ENCODE data around the gene NDUFV3. TPM values are rescaled to one million over a fixed set of nuclear protein-coding genes. Genes with fewer than 3 reads are reported as not detected.
"Not testable (repeated sequence)": the region's sequence is repeated elsewhere in the genome, so short reads cannot be mapped to it uniquely, and the experiment has no call there.

Gene NDUFV3
- total and polyA plus RNA-seq, 2 donors (not counting 1 experiment from before 2014, with no cell fraction given), result 37.7 to 38.2 TPM

DNA sequence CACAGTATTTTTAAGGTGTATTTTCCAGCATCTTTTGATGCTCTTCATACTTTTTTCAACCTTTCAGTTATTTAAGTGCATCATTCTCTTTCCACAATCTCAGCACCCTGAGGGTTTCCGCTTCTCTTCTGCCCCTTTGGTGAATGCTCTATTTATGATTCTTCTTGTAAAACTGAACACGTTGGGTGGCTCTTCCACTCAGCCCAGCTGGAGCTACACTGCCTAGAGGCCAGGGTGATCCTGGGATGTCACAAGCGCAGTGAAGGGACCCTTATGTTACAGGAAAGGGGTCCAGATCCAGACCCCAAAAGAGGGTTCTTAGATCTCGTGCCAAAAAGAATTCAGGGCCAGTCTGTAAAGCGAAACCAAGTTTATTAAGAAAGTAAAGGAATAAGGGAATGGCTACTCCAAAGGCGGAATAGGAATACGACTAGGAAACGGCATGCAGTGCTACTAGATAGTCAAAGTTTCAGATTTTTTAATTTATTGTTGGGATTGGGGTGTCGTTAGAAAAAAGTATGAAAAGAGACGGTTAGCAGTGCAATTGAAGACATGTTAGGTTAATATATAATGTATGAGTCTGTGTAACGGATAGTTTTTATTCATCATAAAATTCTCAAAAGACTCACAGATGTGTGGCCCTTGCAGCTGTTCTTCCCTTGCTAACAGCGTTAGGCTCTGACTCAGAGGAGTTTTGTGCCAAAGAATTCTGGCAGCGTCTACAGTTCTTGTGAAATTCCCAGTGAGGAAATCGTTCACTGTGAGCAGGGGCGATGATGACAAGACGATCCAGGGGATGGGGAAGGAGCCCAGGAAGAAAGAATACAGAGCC is 46.7 kb downstream of the NDUFV3 start:
- TF ChIP-seq, protein P1, sequence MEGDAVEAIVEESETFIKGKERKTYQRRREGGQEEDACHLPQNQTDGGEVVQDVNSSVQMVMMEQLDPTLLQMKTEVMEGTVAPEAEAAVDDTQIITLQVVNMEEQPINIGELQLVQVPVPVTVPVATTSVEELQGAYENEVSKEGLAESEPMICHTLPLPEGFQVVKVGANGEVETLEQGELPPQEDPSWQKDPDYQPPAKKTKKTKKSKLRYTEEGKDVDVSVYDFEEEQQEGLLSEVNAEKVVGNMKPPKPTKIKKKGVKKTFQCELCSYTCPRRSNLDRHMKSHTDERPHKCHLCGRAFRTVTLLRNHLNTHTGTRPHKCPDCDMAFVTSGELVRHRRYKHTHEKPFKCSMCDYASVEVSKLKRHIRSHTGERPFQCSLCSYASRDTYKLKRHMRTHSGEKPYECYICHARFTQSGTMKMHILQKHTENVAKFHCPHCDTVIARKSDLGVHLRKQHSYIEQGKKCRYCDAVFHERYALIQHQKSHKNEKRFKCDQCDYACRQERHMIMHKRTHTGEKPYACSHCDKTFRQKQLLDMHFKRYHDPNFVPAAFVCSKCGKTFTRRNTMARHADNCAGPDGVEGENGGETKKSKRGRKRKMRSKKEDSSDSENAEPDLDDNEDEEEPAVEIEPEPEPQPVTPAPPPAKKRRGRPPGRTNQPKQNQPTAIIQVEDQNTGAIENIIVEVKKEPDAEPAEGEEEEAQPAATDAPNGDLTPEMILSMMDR (conservative IDR thresholded peaks at IDR 0.05 in 1 of 2, IDR thresholded peaks at IDR 0.05 in 1 of 2; ENCODE audit: low read depth in 1 of 2, low read length in 2 of 2), result no peak
- no peak for TF ChIP-seq EZH2 (IDR thresholded peaks at IDR 0.05; ENCODE audit: low read length, missing control alignments)
- no peaks in the 10 kb centered on the region for H4K20me1 ChIP-seq (ENCODE audit: control insufficient read depth, extremely low read depth, insufficient read depth, low read length)
- peak overlapping the region; percentile 24 to 57 (median 41) for H3K4me3 ChIP-seq (replicated peaks in 1 of 4; ENCODE audit: control extremely low read depth in 1 of 4, insufficient read depth in 1 of 4, low read depth in 3 of 4, low read length in 4 of 4)
- H3K9me3 ChIP-seq (ENCODE audit: control insufficient read depth, insufficient read depth, low read depth, low read length), result no peaks in the 10 kb centered on the region
- peak overlapping the region; percentile 72 for H3K27ac ChIP-seq (ENCODE audit: insufficient read depth, low read length)
- H3K79me2 ChIP-seq (ENCODE audit: control insufficient read depth, insufficient read depth, low read length), result no peaks in the 10 kb centered on the region
- peaks cover 3% of the 10 kb centered on the region for H3K4me1 ChIP-seq (ENCODE audit: control insufficient read depth, extremely low read depth, insufficient read depth, low read length)
- peak overlapping the region; percentile 72 for H2AFZ ChIP-seq (ENCODE audit: low read length)
- DNase-seq (ENCODE audit: low read depth in 2 of 2), result peak; percentile 96 to 99
- H3K27me3 ChIP-seq (ENCODE audit: control insufficient read depth, insufficient read depth, low read length), result no peaks in the 10 kb centered on the region
- peak overlapping the region; percentile 21 for H3K9ac ChIP-seq (ENCODE audit: insufficient read depth, low read length)
- peak overlapping the region; percentile 92 for H3K4me2 ChIP-seq (ENCODE audit: extremely low read depth, insufficient read depth, low read length)
- H3K36me3 ChIP-seq (ENCODE audit: control insufficient read depth, insufficient read depth, low read length), result no peaks in the 10 kb centered on the region

DNA sequence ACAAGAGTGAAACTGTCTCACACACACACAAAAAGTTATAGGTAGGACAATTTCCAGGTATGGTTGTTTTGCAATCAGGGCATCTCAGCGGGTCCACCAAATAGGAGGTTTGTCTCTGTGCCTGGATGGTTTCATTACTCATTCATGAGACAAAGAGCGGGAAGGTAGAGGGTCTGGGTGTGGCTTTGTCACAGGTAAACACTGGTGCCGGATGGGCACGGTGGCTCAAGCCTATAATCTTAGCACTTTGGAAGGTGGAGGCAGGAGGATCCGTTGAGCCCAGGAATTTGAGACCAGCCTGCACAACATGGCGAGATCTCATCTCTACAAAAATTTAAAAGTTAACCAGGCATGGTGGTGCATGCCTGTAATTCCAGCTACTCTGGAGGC is 48.6 kb downstream of the NDUFV3 start:
- Histone ChIP-seq H3K4me1 (ENCODE audit: control insufficient read depth, extremely low read depth, insufficient read depth, low read length) (peaks cover 3% of the 10 kb centered on the region), H3K36me3 (ENCODE audit: control insufficient read depth, insufficient read depth, low read length) (no peaks in the 10 kb centered on the region), H3K27ac (ENCODE audit: insufficient read depth, low read length) (no peak overlapping the region), H3K79me2 (ENCODE audit: control insufficient read depth, insufficient read depth, low read length) (no peaks in the 10 kb centered on the region), H4K20me1 (ENCODE audit: control insufficient read depth, extremely low read depth, insufficient read depth, low read length) (no peaks in the 10 kb centered on the region), H2AFZ (ENCODE audit: low read length) (no peak overlapping the region), H3K4me2 (ENCODE audit: extremely low read depth, insufficient read depth, low read length) (no peak overlapping the region), H3K27me3 (ENCODE audit: control insufficient read depth, insufficient read depth, low read length) (no peaks in the 10 kb centered on the region), H3K9me3 (ENCODE audit: control insufficient read depth, insufficient read depth, low read depth, low read length) (no peaks in the 10 kb centered on the region), H3K4me3 (replicated peaks in 1 of 4; ENCODE audit: control extremely low read depth in 1 of 4, insufficient read depth in 1 of 4, low read depth in 3 of 4, low read length in 4 of 4) (no peak overlapping the region), H3K9ac (ENCODE audit: insufficient read depth, low read length) (no peak overlapping the region)
- DNase-seq (ENCODE audit: low read depth in 2 of 2), result no peak
- TF ChIP-seq, protein P1 (conservative IDR thresholded peaks at IDR 0.05 in 1 of 2, IDR thresholded peaks at IDR 0.05 in 1 of 2; ENCODE audit: low read depth in 1 of 2, low read length in 2 of 2), result no peak

DNA sequence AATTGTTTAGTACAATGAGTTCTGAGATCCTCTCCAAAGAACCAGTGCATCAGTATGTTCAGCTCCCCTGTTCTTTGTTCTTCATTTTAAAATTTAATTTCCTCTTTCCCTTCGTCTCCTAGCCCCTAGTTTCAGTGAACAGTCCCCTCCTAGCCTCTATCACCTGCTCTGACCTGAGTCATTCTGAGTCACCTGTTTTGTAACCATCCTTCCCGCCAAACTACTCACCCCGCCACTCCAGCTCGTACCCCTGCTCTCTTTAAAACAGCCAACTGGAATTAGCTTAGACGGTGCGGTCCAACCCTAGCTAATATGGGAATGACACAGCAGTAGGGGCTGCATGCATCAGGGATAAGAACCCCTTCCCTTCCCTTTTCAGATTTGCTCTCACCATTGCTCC is 49.1 kb downstream of the NDUFV3 start:
- no peaks in the 10 kb centered on the region for H3K9me3 ChIP-seq (ENCODE audit: control insufficient read depth, insufficient read depth, low read depth, low read length)
- no peak overlapping the region for H3K9ac ChIP-seq (ENCODE audit: insufficient read depth, low read length)
- DNase-seq (ENCODE audit: low read depth in 2 of 2), result no peak
- peaks cover 3% of the 10 kb centered on the region for H3K4me1 ChIP-seq (ENCODE audit: control insufficient read depth, extremely low read depth, insufficient read depth, low read length)
- H3K4me3 ChIP-seq (replicated peaks in 1 of 4; ENCODE audit: control extremely low read depth in 1 of 4, insufficient read depth in 1 of 4, low read depth in 3 of 4, low read length in 4 of 4), result no peak overlapping the region
- no peak overlapping the region for H3K27ac ChIP-seq (ENCODE audit: insufficient read depth, low read length)
- H2AFZ ChIP-seq (ENCODE audit: low read length), result no peak overlapping the region
- TF ChIP-seq, protein P1 (conservative IDR thresholded peaks at IDR 0.05 in 1 of 2, IDR thresholded peaks at IDR 0.05 in 1 of 2; ENCODE audit: low read depth in 1 of 2, low read length in 2 of 2), result no peak
- TF ChIP-seq EZH2 (IDR thresholded peaks at IDR 0.05; ENCODE audit: low read length, missing control alignments), result no peak
- H4K20me1 ChIP-seq (ENCODE audit: control insufficient read depth, extremely low read depth, insufficient read depth, low read length), result no peaks in the 10 kb centered on the region
- H3K36me3 ChIP-seq (ENCODE audit: control insufficient read depth, insufficient read depth, low read length), result no peaks in the 10 kb centered on the region
- H3K27me3 ChIP-seq (ENCODE audit: control insufficient read depth, insufficient read depth, low read length), result no peaks in the 10 kb centered on the region
- no peaks in the 10 kb centered on the region for H3K79me2 ChIP-seq (ENCODE audit: control insufficient read depth, insufficient read depth, low read length)
- H3K4me2 ChIP-seq (ENCODE audit: extremely low read depth, insufficient read depth, low read length), result no peak overlapping the region

DNA sequence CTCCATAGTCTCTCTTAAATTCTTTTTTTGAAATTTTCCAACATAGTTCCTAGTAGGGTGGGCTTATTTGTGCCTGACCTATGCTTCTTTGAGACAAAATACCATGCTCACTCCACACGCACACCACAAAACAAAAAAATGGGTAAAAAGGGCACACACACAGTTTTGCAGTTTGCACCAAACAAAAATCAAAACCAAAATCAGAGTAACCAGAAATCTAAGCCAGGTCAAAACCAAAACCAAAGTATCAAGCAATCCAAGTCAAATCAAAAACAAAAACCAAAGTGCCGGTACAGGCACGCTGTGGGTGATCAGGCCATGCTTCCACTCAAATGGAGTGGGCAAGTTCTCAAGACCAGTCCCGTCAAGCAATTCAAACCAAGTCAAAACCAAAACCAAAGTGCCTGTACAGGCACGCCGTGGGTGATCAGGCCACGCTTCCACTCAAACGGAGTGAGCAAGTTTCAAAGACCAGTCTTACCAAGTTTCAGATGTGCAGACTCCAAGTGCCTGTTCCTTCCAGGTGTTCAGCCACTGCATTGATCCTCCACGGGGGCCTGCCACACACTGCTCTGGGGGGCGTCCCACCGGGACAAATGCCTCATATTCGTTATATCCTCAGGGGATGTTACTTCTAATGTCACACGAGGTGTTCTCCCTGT is 56.1 kb downstream of the NDUFV3 start:
- H2AFZ ChIP-seq (ENCODE audit: low read length); H3K79me2 ChIP-seq (ENCODE audit: control insufficient read depth, insufficient read depth, low read length); DNase-seq (ENCODE audit: low read depth in 2 of 2); H3K4me1 ChIP-seq (ENCODE audit: control insufficient read depth, extremely low read depth, insufficient read depth, low read length); H3K4me2 ChIP-seq (ENCODE audit: extremely low read depth, insufficient read depth, low read length); H3K27me3 ChIP-seq (ENCODE audit: control insufficient read depth, insufficient read depth, low read length); H3K27ac ChIP-seq (ENCODE audit: insufficient read depth, low read length); H4K20me1 ChIP-seq (ENCODE audit: control insufficient read depth, extremely low read depth, insufficient read depth, low read length); H3K9me3 ChIP-seq (ENCODE audit: control insufficient read depth, insufficient read depth, low read depth, low read length); H3K4me3 ChIP-seq (replicated peaks in 1 of 4; ENCODE audit: control extremely low read depth in 1 of 4, insufficient read depth in 1 of 4, low read depth in 3 of 4, low read length in 4 of 4); H3K36me3 ChIP-seq (ENCODE audit: control insufficient read depth, insufficient read depth, low read length); H3K9ac ChIP-seq (ENCODE audit: insufficient read depth, low read length): not testable (repeated sequence)

Data from fibroblast of lung (primary cell).